Measurements from ENCODE around the gene TRIP13.

TRIP13 gene

GRCh38 chr5:900781-901180 is 8.1 kb downstream of the TRIP13 start:
- no peak for TF ChIP-seq CTCF (IDR thresholded peaks at IDR 0.05)
- no peaks in the 10 kb centered on the region for H3K9me3 Mint-ChIP-seq
- peaks cover 26% of the 10 kb centered on the region for H3K36me3 Mint-ChIP-seq (ENCODE audit: low read depth)
- H3K4me1 Mint-ChIP-seq, result no peaks in the 10 kb centered on the region
- no peak overlapping the region for H3K4me3 Mint-ChIP-seq
- DNase-seq, result no peak
- H3K27ac Mint-ChIP-seq, result no peak overlapping the region
- H3K27me3 Mint-ChIP-seq (ENCODE audit: low read depth, poor library complexity), result no peaks in the 10 kb centered on the region

GRCh38 chr5:902129-902916 is 9.6 kb downstream of the TRIP13 start:
- Mint-ChIP-seq H3K27me3 (ENCODE audit: low read depth, poor library complexity) (no peaks in the 10 kb centered on the region), H3K27ac (no peak overlapping the region), H3K9me3 (no peaks in the 10 kb centered on the region), H3K4me1 (no peaks in the 10 kb centered on the region), H3K36me3 (ENCODE audit: low read depth) (peaks cover 29% of the 10 kb centered on the region), H3K4me3 (no peak overlapping the region)
- TF ChIP-seq CTCF (IDR thresholded peaks at IDR 0.05), result no peak
- DNase-seq, result no peak

GRCh38 chr5:903756-904096 is 11.0 kb downstream of the TRIP13 start:
- H3K4me3 Mint-ChIP-seq, result no peak overlapping the region

GRCh38 chr5:905139-905642 is 12.5 kb downstream of the TRIP13 start:
- H3K36me3 Mint-ChIP-seq (ENCODE audit: low read depth), result peaks cover 44% of the 10 kb centered on the region
- TF ChIP-seq CTCF (IDR thresholded peaks at IDR 0.05), result no peak
- no peak overlapping the region for H3K27ac Mint-ChIP-seq
- H3K9me3 Mint-ChIP-seq, result no peaks in the 10 kb centered on the region
- H3K27me3 Mint-ChIP-seq (ENCODE audit: low read depth, poor library complexity), result no peaks in the 10 kb centered on the region
- H3K4me1 Mint-ChIP-seq, result no peaks in the 10 kb centered on the region
- no peak for DNase-seq
- no peak overlapping the region for H3K4me3 Mint-ChIP-seq

More at GRCh38 chr5:903756-904096, 11.0 kb downstream of the TRIP13 start:
- TF ChIP-seq CTCF (IDR thresholded peaks at IDR 0.05), result no peak
- no peak for DNase-seq
- Mint-ChIP-seq H3K4me1 (no peaks in the 10 kb centered on the region), H3K27me3 (ENCODE audit: low read depth, poor library complexity) (no peaks in the 10 kb centered on the region), H3K36me3 (ENCODE audit: low read depth) (peaks cover 35% of the 10 kb centered on the region), H3K9me3 (no peaks in the 10 kb centered on the region), H3K27ac (no peak overlapping the region)

GRCh38 chr5:907366-907910 is 14.8 kb downstream of the TRIP13 start:
- peaks cover 56% of the 10 kb centered on the region for H3K36me3 Mint-ChIP-seq (ENCODE audit: low read depth)
- no peaks in the 10 kb centered on the region for H3K27me3 Mint-ChIP-seq (ENCODE audit: low read depth, poor library complexity)
- H3K9me3 Mint-ChIP-seq, result no peaks in the 10 kb centered on the region
- no peak overlapping the region for H3K27ac Mint-ChIP-seq
- no peak for DNase-seq
- peaks cover 4% of the 10 kb centered on the region for H3K4me1 Mint-ChIP-seq
- H3K4me3 Mint-ChIP-seq, result no peak overlapping the region
- no peak for TF ChIP-seq CTCF (IDR thresholded peaks at IDR 0.05)

GRCh38 chr5:908172-908571 is 15.5 kb downstream of the TRIP13 start:
- Mint-ChIP-seq H3K36me3 (ENCODE audit: low read depth) (peaks cover 61% of the 10 kb centered on the region), H3K27me3 (ENCODE audit: low read depth, poor library complexity) (no peaks in the 10 kb centered on the region), H3K27ac (no peak overlapping the region), H3K4me3 (no peak overlapping the region), H3K9me3 (no peaks in the 10 kb centered on the region), H3K4me1 (peaks cover 5% of the 10 kb centered on the region)
- no peak for DNase-seq
- TF ChIP-seq CTCF (IDR thresholded peaks at IDR 0.05), result no peak

All from nephron progenitor cell (in vitro differentiated cells).